SHP77 treated with DMSO at 0.1 percent for 48 hours (cell line): ENCODE measurements around the gene VAMP3.

Experiments
- DNase-seq: peaks from one replicate; lab custom pipeline; 2025; lab: John Stamatoyannopoulos, UW

The VAMP3 gene, protein sequence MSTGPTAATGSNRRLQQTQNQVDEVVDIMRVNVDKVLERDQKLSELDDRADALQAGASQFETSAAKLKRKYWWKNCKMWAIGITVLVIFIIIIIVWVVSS

GRCh38 chr1:7770997-7771822, at the start of gene VAMP3:
Gene VAMP3, plus strand, starts transcription at chr1:7771296. Its CDS starts 88 bp downstream, at chr1:7771384.
- DNase-seq: peak; percentile 27

DNA sequence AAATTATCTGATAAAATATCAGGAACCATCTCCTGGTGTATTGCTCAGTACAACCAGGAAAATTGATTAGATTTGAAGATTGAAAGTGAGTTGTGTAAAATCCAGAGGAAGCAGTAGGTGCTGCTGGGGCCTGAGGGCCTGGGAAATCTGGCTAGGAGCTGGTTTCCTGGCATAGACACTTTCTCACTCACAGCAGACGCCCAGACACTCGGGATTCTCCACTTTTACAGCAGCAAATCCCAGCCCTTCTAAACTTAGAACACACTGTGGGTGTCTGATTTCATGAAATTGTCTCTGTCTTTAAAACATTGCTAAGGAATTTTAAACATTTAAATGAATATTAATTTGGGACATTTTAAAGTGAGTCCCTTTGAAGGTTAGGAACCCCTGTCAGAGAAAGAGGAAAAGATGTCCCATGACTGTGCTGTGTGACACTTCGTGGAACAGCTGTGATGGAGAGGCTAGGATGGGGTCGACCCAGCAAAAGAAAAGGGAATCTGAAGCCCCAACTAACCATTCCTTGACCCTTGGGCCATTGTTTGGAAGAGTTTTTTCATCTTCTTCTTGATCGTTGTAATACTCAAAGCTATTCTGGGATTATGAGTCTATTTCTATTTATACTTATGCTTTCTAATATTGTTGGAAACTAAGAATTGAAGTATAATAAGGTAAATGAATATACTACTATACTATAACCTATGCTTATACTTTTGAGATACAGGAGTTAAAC, 49.0 kb upstream of the VAMP3 start:
- DNase-seq: no peak

DNA sequence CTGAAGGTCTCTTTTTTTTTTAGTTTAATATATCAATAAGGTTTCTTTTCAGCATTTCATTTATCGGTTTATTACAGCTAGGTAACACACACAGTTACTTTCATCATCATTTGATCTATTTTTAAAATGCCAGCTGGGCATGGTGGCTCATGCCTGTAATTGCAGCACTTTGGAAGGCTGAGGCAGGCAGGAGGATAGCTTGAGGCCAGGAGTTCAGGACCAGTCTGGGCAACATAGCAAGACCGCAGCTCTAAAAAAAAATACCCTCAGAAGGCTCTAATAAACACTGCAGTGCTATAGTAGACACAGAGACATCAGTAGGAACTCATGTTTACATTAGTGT, 48.5 kb upstream of the VAMP3 start:
- no peak for DNase-seq

DNA sequence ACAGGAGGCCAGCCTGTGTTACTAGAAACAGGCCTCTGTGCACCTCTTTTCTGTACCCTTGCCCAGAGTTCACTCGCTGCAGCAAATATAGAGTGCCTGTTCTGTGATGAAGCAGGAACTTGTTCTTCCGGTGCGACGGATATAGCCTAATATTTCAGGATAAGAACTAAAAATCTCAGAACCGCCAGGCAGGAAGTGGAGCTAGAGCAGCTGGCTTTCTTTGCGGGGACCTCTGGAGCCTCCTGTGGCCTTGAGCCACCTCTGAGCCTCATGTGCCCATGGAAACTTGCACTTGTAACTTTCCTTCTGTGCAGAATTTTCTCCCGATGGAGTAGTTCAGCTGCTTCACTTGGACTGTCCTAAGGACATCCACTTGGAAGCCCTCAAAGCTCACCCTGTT, 44.5 kb upstream of the VAMP3 start:
- no peak for DNase-seq

GRCh38 chr1:7727809-7728471, 43.2 kb upstream of the VAMP3 start:
- peak; percentile 3 for DNase-seq

GRCh38 chr1:7729761-7730160, 41.3 kb upstream of the VAMP3 start:
- DNase-seq: no peak

GRCh38 chr1:7732331-7732730, 38.8 kb upstream of the VAMP3 start:
- DNase-seq: no peak

- DNase-seq: no peak
Observed at GRCh38 chr1:7733276-7733675, 37.8 kb upstream of the VAMP3 start.

DNA sequence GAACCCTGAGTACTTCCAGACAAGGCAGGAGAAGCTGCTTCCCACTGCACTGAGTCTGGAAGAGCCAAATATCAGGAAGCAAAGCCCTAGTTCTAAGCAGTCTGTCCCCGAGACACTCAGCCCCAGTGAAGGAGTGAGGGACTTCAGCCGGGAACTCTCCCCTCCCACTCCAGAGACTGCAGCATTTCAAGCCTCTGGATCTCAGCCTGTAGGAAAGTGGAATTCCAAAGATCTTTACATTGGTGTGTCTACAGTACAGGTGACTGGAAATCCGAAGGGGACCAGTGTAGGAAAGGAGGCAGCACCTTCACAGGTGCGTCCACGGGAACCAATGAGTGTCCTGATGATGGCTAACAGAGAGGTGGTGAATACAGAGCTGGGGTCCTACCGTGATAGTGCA, 33.1 kb upstream of the VAMP3 start:
- no peak for DNase-seq

- no peak for DNase-seq
Observed at GRCh38 chr1:7743346-7743745, 27.8 kb upstream of the VAMP3 start.

DNA sequence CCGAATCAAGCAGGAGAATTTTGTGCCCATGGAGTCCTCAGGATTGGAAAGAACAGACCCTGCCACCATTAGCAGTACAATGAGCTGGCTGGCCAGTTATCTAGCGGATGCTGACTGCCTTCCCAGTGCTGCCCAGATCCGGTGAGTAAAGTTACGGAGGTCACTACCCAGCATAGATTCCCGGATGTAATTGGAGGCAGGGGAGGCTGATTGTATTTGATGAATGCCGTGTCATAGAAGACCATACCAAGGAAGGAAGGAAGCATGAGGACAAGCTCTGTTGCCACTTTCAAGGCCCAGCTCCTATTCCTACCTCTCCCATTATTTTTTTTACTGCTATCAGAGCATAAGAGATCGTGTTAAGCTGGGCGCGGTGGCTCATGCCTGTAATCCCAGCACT, 26.2 kb upstream of the VAMP3 start:
- no peak for DNase-seq

DNA sequence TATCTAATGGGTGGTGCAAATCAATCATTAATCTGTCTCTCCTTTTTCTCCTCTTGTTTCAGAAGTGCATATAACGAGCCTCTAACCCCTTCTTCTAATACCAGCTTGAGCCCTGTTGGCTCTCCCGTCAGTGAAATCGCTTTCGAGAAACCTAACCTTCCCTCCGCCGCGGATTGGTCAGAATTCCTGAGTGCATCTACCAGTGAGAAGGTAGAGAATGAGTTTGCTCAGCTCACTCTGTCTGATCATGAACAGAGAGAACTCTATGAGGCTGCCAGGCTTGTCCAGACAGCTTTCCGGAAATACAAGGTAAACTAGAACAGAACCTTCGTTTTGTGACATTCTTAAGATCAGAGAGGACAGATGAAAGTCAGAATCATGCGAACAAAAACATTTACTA, 25.3 kb upstream of the VAMP3 start:
- DNase-seq: no peak

- no peak for DNase-seq
Observed at GRCh38 chr1:7747605-7748004, 23.5 kb upstream of the VAMP3 start.

DNA sequence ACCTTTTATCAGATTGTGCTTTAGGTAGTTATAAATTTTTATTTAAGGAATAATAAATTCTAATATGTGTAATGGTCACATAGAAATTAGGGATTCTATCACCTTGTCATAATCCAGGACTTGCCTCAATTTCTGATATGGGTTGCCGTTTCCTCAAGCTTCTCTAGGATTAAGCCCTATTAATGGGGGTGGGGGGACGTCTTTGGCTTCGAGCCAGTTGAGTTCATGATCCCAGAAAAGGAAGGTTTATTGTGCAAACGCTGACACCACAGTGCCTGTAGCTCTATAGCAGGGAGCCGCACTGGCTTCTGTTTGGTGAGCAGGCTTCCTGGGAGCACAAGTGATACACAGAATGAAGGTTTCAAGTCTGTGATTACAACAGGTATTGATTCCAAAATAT, 22.0 kb upstream of the VAMP3 start:
- no peak for DNase-seq

DNA sequence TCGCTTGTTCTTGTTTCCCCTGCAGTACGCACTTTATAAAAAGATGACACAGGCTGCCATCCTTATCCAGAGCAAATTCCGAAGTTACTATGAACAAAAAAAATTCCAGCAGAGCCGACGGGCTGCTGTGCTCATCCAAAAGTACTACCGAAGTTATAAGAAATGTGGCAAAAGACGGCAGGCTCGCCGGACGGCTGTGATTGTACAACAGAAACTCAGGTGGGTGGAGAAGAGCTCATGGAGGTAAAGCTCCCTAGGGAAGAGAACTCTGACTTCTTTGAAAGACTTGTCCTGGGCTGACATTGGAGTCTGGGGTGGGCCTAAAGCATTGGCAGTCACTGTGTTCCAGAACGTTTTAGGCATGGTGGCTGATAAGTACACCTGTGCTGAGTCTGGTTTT, 19.9 kb upstream of the VAMP3 start:
- DNase-seq: no peak

DNA sequence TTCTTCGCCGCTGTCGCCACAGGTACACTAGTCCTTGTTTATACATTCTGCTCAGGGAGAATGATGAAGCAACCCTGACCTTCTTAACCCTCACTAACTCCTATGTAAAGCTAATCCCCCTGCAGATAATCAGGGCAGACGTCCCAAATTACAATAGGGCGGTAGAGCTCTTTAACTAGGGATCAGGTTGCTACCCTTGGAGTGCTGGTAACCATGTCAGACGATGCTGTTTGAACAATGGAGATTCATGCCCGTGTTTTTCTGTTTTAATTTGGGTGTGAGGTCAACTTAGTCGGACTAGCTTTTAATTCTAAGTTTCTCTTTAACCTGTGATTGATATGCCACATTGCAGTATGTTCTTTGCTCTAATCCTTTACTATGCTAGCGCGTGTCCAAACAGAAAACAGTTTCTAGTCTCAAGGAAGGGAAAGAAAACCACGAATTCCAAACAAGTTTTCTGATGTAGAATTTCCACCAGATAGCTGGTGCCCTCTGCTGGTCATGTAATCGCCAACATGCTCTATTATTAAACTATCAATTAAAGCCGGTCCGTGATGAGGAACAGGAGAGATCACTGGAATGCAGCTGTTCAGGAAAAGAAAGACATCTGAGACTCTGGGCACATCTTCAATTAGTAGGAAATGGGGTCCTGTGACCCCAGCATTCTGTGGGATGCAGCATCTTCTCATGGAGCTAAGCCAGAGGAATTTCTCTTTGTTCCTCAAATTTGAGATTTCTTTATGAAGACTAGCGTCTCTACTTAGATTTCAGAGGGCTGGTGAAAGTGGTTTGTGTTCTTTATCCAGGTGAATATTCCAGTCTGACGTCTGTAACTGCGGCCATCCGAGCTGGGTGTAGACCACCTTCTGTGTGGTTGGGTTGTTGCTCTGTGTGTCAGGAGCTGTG, 18.3 kb upstream of the VAMP3 start:
- peak; percentile 62 for DNase-seq

GRCh38 chr1:7753641-7754040, 17.5 kb upstream of the VAMP3 start:
- no peak for DNase-seq

GRCh38 chr1:7754234-7754633, 16.9 kb upstream of the VAMP3 start:
- no peak for DNase-seq

GRCh38 chr1:7755448-7755847, 15.6 kb upstream of the VAMP3 start:
- DNase-seq: no peak

DNA sequence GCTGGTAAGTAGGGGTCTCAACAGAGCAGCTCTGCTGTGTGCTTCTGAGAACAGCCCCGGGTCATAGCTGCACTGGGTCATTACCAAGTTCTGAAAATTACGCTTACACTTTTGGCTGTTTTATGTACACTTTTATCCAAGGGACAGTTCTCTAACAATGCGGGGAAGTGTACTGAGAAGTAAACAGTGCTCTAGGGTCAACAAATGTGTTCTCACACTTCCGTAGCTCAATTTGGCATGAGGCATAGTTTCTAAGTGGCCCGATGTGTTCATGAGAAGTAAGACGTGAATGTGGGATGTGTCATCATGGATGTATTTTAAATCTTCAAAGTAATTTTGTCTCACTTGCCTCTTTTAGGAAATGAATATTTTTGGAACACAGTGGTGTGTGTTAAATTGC, 10.9 kb upstream of the VAMP3 start:
- no peak for DNase-seq

GRCh38 chr1:7761103-7761502, 10.0 kb upstream of the VAMP3 start:
- DNase-seq: no peak

GRCh38 chr1:7767176-7767575, 3.9 kb upstream of the VAMP3 start:
- no peak for DNase-seq
